Measurements from ENCODE around the gene TAF15. TPM values are rescaled to one million over a fixed set of nuclear protein-coding genes. Genes with fewer than 3 reads are reported as not detected.

The TAF15 gene
- total and polyA plus RNA-seq, 12 donors: 56.1 to 158 (median 130) TPM

DNA sequence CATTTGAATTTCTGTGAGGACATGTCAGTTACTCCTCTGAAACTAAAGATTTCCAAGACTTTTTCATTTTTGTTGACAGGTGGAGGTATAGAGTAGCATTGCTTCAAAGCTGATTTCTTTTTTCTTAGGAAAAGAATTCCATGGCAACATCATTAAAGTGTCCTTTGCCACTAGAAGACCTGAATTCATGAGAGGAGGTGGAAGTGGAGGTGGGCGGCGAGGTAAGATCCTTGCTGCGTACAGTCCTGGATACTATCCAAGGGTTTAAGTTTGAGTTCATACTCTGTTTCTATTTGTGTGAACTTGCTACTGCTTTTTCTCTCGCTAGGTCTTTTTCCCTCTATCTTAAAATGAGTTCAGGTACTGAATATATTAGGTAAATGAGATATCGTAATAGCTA lies 33.0 kb downstream of the TAF15 start:
- TF ChIP-seq, protein P1, sequence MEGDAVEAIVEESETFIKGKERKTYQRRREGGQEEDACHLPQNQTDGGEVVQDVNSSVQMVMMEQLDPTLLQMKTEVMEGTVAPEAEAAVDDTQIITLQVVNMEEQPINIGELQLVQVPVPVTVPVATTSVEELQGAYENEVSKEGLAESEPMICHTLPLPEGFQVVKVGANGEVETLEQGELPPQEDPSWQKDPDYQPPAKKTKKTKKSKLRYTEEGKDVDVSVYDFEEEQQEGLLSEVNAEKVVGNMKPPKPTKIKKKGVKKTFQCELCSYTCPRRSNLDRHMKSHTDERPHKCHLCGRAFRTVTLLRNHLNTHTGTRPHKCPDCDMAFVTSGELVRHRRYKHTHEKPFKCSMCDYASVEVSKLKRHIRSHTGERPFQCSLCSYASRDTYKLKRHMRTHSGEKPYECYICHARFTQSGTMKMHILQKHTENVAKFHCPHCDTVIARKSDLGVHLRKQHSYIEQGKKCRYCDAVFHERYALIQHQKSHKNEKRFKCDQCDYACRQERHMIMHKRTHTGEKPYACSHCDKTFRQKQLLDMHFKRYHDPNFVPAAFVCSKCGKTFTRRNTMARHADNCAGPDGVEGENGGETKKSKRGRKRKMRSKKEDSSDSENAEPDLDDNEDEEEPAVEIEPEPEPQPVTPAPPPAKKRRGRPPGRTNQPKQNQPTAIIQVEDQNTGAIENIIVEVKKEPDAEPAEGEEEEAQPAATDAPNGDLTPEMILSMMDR (IDR thresholded peaks at IDR 0.05): no peak
- ATAC-seq (no peak), DNase-seq (no peak)
- H3K4me3 ChIP-seq: no peak overlapping the region
- H3K27me3 ChIP-seq: no peaks in the 10 kb centered on the region
- H3K4me1 ChIP-seq: peaks cover 0 to 3% (median 0%) of the 10 kb centered on the region in 9 donors
- intact Hi-C loops (cut with DNase I): no loop called here
- WGBS, 2 donors: 97 to 98% methylated on average over 5 of the region's 5 CpGs
- H3K9me3 ChIP-seq: no peaks in the 10 kb centered on the region
- H3K27ac ChIP-seq: no peak overlapping the region
- peaks cover 0 to 100% (median 79%) of the 10 kb centered on the region in 9 donors for H3K36me3 ChIP-seq

DNA sequence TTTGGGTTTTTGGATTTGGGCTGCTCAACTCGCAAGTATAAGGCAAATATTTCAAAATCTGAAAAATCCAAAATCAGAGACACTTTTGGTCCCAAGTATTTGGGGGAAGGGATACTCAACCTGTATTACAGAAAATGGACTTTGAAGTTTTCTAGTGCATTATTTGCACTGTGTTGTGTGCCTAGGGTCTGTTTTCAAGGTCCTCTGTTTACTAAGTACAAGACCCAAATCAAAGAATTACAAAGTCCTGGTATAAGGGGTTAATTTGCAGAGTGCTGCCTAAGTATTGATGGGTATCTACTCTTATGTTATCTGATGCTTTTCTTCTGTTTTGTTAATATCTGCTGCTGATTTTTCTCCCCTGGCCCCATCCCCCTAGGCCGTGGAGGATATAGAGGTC lies 34.4 kb downstream of the TAF15 start:
- intact Hi-C loops (cut with DNase I): no loop called here
- no peaks in the 10 kb centered on the region for H3K9me3 ChIP-seq
- peaks cover 0 to 9% (median 0%) of the 10 kb centered on the region in 9 donors for H3K4me1 ChIP-seq
- peaks cover 0 to 100% (median 72%) of the 10 kb centered on the region in 9 donors for H3K36me3 ChIP-seq
- H3K27me3 ChIP-seq: no peaks in the 10 kb centered on the region
- WGBS, 2 donors: 96 to 100% methylated on average over 2 of the region's 2 CpGs
- no peak overlapping the region for H3K27ac ChIP-seq
- no peak for DNase-seq
- no peak for ATAC-seq
- TF ChIP-seq, protein P1 (IDR thresholded peaks at IDR 0.05): no peak
- H3K4me3 ChIP-seq: no peak overlapping the region

DNA sequence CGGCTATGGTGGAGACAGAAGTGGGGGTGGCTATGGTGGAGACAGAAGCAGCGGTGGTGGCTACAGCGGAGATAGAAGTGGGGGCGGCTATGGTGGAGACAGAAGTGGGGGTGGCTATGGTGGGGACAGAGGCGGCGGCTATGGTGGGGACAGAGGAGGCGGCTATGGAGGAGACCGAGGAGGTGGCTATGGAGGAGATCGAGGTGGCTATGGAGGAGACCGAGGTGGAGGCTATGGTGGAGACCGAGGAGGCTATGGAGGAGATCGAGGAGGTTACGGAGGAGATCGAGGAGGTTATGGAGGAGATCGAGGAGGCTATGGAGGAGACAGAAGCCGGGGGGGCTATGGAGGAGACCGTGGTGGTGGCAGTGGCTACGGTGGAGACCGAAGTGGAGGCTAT lies 35.3 kb downstream of the TAF15 start:
- Histone ChIP-seq H3K4me1 (peaks cover 0 to 9% (median 0%) of the 10 kb centered on the region in 9 donors), H3K4me3 (no peak overlapping the region), H3K27me3 (no peaks in the 10 kb centered on the region), H3K27ac (no peak overlapping the region), H3K9me3 (no peaks in the 10 kb centered on the region), H3K36me3 (peaks cover 0 to 99% (median 67%) of the 10 kb centered on the region in 9 donors)
- TF ChIP-seq, protein P1 (IDR thresholded peaks at IDR 0.05): no peak
- DNase-seq: no peak
- 98% methylated on average over 19 of the region's 19 CpGs for WGBS, 2 donors
- intact Hi-C loops (cut with DNase I): no loop called here
- peak in 2 of 8 donors; percentile 27 to 39 for ATAC-seq

DNA sequence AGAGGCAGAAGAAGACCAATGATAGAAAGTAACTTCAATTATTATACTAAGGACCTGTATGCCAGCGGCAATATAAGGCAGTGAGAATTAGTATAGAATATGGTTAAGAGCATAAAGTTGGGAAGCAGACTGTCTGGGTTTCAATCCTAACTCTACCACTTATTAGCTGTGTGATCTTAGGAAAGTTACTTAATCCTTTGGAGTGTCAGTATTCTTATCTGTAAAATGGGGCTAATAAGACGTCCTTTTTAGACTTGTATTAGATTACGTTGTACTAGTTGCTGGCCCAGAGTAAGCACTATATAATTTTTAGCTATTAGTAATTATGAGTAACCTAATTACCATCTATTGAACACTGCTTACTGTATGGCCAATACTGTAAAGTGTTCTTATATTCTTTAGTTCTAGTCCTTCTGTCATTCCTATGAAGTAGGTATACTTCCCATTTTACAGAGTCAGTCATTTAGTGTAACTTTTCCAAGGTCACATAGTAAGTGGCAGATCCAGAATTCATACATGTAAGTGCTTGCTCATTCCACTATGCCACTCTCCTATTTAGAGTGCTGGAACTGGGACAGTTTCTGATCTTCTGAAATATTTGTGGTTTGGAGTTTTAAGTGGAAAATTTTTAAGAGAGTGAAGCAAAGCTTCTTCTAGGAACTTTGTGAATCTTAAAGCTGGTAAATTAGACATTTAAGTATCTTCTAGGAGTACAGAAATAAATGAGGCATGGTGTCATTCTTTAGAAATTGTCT lies 36.9 kb downstream of the TAF15 start:
- Histone ChIP-seq H3K36me3 (peaks cover 0 to 97% (median 52%) of the 10 kb centered on the region in 9 donors), H3K27ac (no peak overlapping the region), H3K4me1 (peaks cover 0 to 9% (median 0%) of the 10 kb centered on the region in 9 donors), H3K4me3 (no peak overlapping the region), H3K27me3 (no peaks in the 10 kb centered on the region), H3K9me3 (no peaks in the 10 kb centered on the region)
- no peak for DNase-seq
- no peak for ATAC-seq
- intact Hi-C loops (cut with DNase I): loop anchor here in 1 of 10 donors (5.0 kb wide), 1 partner anchor 301 kb away; no protein-coding TSS in a partner anchor
- WGBS, 2 donors: 89 to 90% methylated on average over 3 of the region's 3 CpGs
- TF ChIP-seq, protein P1 (IDR thresholded peaks at IDR 0.05): no peak

Data from heart right ventricle (tissue), 16 donors.